Measurements from ENCODE around the gene DIP2C.

GRCh38 chr10:352476-353235 is 336.8 kb downstream of the DIP2C start:
- TF ChIP-seq CTCF (IDR thresholded peaks at IDR 0.05) = no peak
- TF ChIP-seq EZH2phosphoT487 (IDR thresholded peaks at IDR 0.05) = no peak
- TF ChIP-seq EZH2 (IDR thresholded peaks at IDR 0.05) = no peak

Measured in neural progenitor cell (in vitro differentiated cells).